Mucosa of descending colon (tissue), 3 donors: ENCODE results near the gene PRPF38A. TPM values are rescaled to one million over a fixed set of nuclear protein-coding genes. Genes with fewer than 3 reads are reported as not detected.
A peak's percentile ranks its signal among the peaks of the same experiment; 100 is the strongest.
"Not testable (repeated sequence)": the region's sequence is repeated elsewhere in the genome, so short reads cannot be mapped to it uniquely, and the experiment has no call there.

ENCODE experiments used
- ATAC-seq: fragments of 200-7000 bp; cut with Tn5 transposase; one replicate; pipeline ENCODE4 v1.9.1; 2020; ENCODE audit warnings: mild to moderate bottlenecking, moderate library complexity
- DNase-seq, 3 donors: peaks; one replicate each; pipeline ENCODE4 v3.0.0-alpha.2; 2020
- H3K36me3 ChIP-seq: fragments of 200-600 bp; one replicate; pipeline ENCODE4 v1.8.0; 2021; ENCODE audit warnings: low read depth, mild to moderate bottlenecking
- H3K4me1 ChIP-seq: fragments of 200-600 bp; one replicate; pipeline ENCODE4 v1.8.0; 2021; ENCODE audit warnings: low read depth, mild to moderate bottlenecking
- H3K4me3 ChIP-seq: fragments of 200-600 bp; one replicate; pipeline ENCODE4 v1.8.0; 2021; ENCODE audit warnings: mild to moderate bottlenecking
- H3K9me3 ChIP-seq: fragments of 200-600 bp; one replicate; pipeline ENCODE4 v1.8.0; 2021; ENCODE audit warnings: mild to moderate bottlenecking
- CTCF ChIP-seq: fragments of 200-600 bp; IDR thresholded peaks from one replicate; pipeline ENCODE4 v1.8.0; 2022; ENCODE audit warnings: antibody characterized with exemption, mild to moderate bottlenecking
- intact Hi-C, 2 donors: fragments of 100-400 bp; cut with DNase I in 1 of 2; cut with micrococcal nuclease in 1 of 2; formaldehyde crosslinking; loops; one replicate each; pipeline versions ENCODE4 v1.11.0 to v1.11.1; 2022; cut with DNase I, micrococcal nuclease
- total RNA-seq, 3 donors: library from RNA; stranded (reverse); fragmentation: NEBNext Ultra II Directional in 2 of 3; extraction: Animal tissue kit (Norgen Biotek cat#: 25700) in 2 of 3; gene quantifications; one replicate each; pipeline versions ENCODE4 v1.2.1 to v1.2.4, GENCODE V29; 2021 to 2023
- donor health status: DM: no; HTN: no; CAD: no; lungs with moderate emphysema.
- donor health status: DM: no; HTN: no; CAD: no.
- donor health status: DM: no; HTN: yes; CAD: no.

Gene PRPF38A
- total RNA-seq, 3 donors from 2014 or later = 44.9 to 58.2 (median 45.2) TPM

DNA sequence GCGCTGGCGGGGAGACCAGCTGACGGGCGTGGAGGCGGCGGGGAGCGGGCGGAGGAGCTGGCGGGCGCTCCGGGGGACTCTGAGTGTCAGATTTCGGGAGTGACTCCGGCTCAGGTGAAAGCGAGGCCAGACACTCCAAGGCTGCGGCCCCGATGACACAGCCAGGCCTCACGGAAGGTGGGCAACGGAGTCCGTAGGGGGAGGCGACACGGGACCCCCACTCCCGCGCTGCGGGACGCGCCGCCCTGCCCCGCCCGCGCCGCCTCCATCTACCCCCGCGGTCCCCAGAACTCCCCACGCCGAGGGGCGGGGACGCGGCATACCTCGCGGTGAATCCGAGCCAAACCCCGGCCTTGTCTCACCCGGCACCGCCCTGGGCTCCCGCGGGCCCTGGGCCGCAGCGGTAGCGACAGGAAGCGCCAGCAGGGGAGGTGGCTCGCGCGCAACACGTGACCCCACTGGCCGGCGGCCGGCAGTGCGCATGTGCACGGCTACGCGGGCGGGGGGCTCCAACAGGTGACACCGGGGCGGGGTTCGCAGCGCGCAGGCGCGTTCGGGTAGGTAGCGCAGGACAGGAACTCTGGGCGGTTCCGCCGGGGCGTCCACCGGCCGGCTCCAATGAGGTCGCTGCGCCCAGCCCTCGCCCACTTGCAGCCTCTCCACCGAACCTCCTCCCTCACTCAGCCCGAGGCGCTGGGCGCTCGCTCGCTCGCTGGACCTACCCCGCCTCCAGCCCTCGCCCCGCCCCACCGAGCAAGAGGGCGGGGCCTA is 38.5 kb upstream of the PRPF38A start, which contains the start of gene CC2D1B:
CC2D1B (minus strand) TSS at position 460 of the 771 bp plus-strand sequence. CDS start 1,585 bp downstream, outside the sequence.
- ATAC-seq (peak; percentile 93), DNase-seq (peak; percentile 97 to 100 (median 100))
- intact Hi-C loops = no loop called here
- Histone ChIP-seq H3K4me3 (peak within 1 kb of the TSS; percentile 97), H3K9me3 (no peaks in the 10 kb centered on the region), H3K4me1 (peaks cover 11% of the 10 kb centered on the region), H3K36me3 (peaks cover 8% of the 10 kb centered on the region)
- peak; percentile 23 for TF ChIP-seq CTCF

DNA sequence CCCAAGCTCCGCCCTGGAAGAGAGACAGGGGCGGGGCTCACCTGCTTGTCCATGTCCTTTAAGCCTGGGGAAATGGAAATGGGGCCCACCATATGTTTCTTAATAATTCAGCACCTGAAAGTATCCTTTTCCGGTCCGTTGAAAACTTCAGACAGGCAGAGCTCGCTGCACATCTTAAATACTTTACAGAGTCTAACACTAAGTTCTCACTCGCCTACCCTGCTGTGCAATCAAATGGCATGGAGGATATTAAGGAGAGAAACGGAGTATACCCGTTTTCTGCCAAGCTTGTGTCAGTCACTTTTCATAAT is 37.9 kb upstream of the PRPF38A start:
- intact Hi-C loops = no loop called here
- TF ChIP-seq CTCF = no peak

DNA sequence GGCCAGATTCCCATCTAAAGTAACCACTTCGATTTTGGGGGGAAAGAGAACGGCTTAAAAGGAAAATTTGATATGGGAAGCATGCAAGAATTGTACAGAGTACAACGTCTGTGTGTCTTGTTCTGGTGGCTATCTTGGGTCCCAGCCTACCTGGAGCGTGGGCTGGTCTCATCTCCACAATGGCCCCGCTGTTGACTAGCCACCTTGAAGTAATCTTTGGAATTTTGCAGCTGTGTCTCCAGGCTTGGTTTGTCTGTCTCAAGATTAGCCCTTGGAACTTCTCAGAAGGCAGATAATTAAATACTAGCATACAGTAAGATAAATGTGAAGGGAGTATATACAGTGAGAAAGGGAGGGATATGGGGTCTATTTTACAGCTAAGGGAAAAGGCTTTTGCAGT is 37.1 kb upstream of the PRPF38A start:
- intact Hi-C loops = no loop called here
- Histone ChIP-seq H3K9me3 (no peaks in the 10 kb centered on the region), H3K4me3 (no peak overlapping the region), H3K36me3 (peaks cover 8% of the 10 kb centered on the region), H3K4me1 (peaks cover 11% of the 10 kb centered on the region)
- ATAC-seq = no peak
- no peak for TF ChIP-seq CTCF
- no peak for DNase-seq

More for the DNA sequence above, 37.9 kb upstream of the PRPF38A start:
- H3K36me3 ChIP-seq = peaks cover 8% of the 10 kb centered on the region
- no peaks in the 10 kb centered on the region for H3K9me3 ChIP-seq
- ATAC-seq (no peak), DNase-seq (no peak)
- no peak overlapping the region for H3K4me3 ChIP-seq
- H3K4me1 ChIP-seq = peaks cover 11% of the 10 kb centered on the region

- H3K9me3 ChIP-seq = no peaks in the 10 kb centered on the region
- peak overlapping the region; percentile 6 for H3K4me3 ChIP-seq
- peaks cover 8% of the 10 kb centered on the region for H3K36me3 ChIP-seq
- peaks cover 11% of the 10 kb centered on the region for H3K4me1 ChIP-seq
- intact Hi-C loops = no loop called here
- peak; percentile 73 to 81 (median 81) for DNase-seq
- no peak for TF ChIP-seq CTCF
- ATAC-seq = peak; percentile 38
These were observed 35.8 kb upstream of the PRPF38A start for GRCh38 chr1:52368383-52369172.

GRCh38 chr1:52369851-52370250 is 34.6 kb upstream of the PRPF38A start:
- intact Hi-C loops, DNase-seq, H3K4me1 ChIP-seq, H3K9me3 ChIP-seq, H3K4me3 ChIP-seq, ATAC-seq, H3K36me3 ChIP-seq: not testable (repeated sequence)

GRCh38 chr1:52385376-52385775 is 19.0 kb upstream of the PRPF38A start:
- Histone ChIP-seq H3K4me3 (no peak overlapping the region), H3K36me3 (no peaks in the 10 kb centered on the region), H3K9me3 (no peaks in the 10 kb centered on the region), H3K4me1 (no peaks in the 10 kb centered on the region)
- no peak for TF ChIP-seq CTCF
- DNase-seq (no peak), ATAC-seq (no peak)
- intact Hi-C loops = no loop called here
